Neural progenitor cell (in vitro differentiated cells): ENCODE data around the gene TSPAN13.

Experiments
- EZH2phosphoT487 ChIP-seq: fragments of 200-600 bp; sonication (generic); IDR thresholded peaks from 2 replicates; pipeline ENCODE4 v1.6.1; 2017; ENCODE audit warnings: antibody characterized with exemption
- TF ChIP-seq, protein P1 (sequence below): fragments of 200-600 bp; sonication (generic); IDR thresholded peaks from 2 replicates; pipeline ENCODE4 v1.5.1; 2017; ENCODE audit warnings: antibody characterized with exemption, mild to moderate bottlenecking

DNA sequence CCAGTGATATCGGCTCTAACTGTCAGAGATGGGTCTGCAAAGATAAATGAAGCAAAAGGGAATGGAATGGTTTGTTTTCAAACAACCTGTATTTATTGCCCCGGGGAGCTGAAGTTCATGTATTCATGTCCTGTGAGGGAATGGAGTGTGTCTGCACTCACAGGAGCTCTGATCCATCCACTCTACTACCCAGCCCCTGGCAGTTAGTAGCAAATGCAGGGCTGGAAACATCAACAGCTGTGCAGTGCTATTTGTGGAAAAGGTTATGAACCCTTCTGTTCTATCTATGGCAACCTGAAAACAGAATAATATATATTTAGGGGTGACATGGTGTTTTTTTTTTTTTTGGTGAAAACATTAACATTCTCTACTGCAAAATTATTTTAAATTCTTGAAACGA, 41.4 kb downstream of the TSPAN13 start:
- TF ChIP-seq EZH2phosphoT487: no peak
- TF ChIP-seq, protein P1, sequence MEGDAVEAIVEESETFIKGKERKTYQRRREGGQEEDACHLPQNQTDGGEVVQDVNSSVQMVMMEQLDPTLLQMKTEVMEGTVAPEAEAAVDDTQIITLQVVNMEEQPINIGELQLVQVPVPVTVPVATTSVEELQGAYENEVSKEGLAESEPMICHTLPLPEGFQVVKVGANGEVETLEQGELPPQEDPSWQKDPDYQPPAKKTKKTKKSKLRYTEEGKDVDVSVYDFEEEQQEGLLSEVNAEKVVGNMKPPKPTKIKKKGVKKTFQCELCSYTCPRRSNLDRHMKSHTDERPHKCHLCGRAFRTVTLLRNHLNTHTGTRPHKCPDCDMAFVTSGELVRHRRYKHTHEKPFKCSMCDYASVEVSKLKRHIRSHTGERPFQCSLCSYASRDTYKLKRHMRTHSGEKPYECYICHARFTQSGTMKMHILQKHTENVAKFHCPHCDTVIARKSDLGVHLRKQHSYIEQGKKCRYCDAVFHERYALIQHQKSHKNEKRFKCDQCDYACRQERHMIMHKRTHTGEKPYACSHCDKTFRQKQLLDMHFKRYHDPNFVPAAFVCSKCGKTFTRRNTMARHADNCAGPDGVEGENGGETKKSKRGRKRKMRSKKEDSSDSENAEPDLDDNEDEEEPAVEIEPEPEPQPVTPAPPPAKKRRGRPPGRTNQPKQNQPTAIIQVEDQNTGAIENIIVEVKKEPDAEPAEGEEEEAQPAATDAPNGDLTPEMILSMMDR: no peak
